Uterus (tissue), 2 donors: ENCODE results near the gene C10orf62.

ENCODE experiments used
- CTCF ChIP-seq, 4 experiments: fragments of 200-600 bp in 2 of 4; fragments of 450-650 bp in 2 of 4; sonication (generic) in 2 of 4; IDR thresholded peaks; one replicate each; pipeline ENCODE4 v1.5.1; 2016 to 2019; ENCODE audit warnings: antibody characterized with exemption in 4 of 4, mild to moderate bottlenecking in 2 of 4, moderate library complexity in 1 of 4
- POLR2A ChIP-seq, 2 donors: fragments of 450-650 bp; IDR thresholded peaks; one replicate each; pipeline ENCODE4 v1.6.1; 2016; ENCODE audit warnings: antibody characterized with exemption in 2 of 2, mild to moderate bottlenecking in 1 of 2, moderate library complexity in 1 of 2

DNA sequence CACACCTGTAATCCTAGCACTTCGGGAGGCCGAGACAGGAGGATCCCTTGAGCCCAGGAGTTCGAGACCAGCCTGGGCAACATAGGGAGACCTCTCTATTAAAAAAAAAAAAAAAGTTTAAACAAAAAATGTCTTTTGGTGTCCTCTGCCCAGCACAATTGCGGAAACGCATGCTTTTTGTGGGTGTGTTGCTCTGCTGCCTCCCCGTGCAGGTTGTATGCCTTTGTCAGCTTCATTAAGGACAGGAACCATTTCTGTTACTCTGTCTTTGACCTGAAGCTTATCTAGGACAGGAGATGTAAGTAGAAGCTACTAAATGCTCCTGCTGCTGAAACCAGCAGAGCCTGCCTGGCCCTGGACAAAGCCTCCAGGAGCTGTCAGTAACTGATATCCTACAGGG is 38.2 kb upstream of the C10orf62 start:
- TF ChIP-seq POLR2A (IDR thresholded peaks at IDR 0.05) = no peak
- no peak for TF ChIP-seq CTCF (IDR thresholded peaks at IDR 0.05)
